Measurements from ENCODE around the gene EEF2K.
A peak's percentile ranks its signal among the peaks of the same experiment; 100 is the strongest.
"Not testable (repeated sequence)": the region's sequence is repeated elsewhere in the genome, so short reads cannot be mapped to it uniquely, and the experiment has no call there.

The EEF2K gene

DNA sequence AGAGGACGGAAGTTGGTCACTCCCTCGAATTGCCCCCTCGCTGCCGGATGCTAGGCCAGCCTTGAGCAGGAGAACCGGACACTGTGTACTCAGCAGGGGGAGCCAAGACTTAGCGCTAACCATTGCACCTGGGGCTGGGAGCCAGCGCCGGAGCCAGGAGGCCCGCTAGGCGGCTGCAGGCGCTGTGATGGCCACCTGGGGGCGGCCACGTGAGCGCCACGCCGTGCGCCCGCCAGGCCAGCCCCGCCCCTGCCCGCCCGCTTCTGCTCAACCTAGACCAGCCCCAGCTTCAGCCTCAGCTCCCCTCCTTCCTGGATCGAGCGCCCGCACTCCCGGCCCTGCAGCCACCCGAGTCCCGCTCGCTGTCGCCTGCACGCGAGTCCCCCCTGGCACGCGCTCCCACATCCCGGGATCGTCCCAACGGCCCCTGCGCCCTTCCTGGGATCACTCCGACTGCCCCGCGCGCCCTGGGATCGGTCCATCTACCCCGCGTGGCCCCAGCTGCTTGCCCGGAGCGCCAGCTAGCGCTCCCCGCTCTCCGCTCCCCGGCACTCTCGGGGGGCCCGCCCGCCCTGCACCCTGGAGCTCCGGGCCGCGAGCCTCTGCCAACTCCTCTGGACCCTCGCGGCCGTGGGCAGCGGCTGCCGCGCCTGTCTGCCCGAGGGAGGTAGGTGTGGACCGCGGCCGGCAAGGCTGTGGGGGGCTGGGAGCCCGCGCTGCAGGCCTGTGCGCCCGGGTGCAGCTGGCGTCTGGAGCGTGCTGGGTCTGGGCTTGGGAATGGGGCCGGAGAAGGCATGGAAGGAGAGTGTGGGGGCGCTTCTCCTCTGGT is at the start of gene EEF2K:
Gene EEF2K, plus strand, starts transcription at position 266 of the 829 bp plus-strand sequence. CDS start 19,452 bp downstream, outside the sequence.
- DNase-seq (ENCODE audit: low read depth) = peak; percentile 89

DNA sequence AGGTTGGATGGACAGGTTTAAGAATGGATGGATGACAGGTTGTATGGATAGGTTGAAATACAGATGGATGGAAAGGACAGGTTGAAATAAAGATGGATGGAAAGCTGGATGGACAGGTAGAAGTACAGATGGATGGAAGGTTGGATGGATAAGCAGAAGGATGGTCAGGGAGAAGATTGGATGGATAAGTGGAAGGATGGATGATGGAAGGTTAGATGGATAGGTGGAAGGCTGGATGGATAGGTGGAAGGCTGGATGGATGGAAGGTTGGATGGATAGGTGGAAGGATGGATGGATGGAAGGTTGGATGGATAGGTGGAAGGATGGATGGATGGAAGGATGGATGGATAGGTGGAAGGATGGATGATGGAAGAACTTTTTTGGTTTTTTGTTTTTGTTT is 44.7 kb upstream of the EEF2K start:
- no peak for DNase-seq (ENCODE audit: low read depth)

GRCh38 chr16:22161999-22162655 is 44.0 kb upstream of the EEF2K start, which contains the start of gene SDR42E2:
Gene SDR42E2, plus strand, starts transcription at chr16:22162506. Its CDS starts 3,077 bp downstream, at chr16:22165583.
- DNase-seq (ENCODE audit: low read depth) = peak; percentile 26

- no peak for DNase-seq (ENCODE audit: low read depth)
These were observed 43.4 kb upstream of the EEF2K start for GRCh38 chr16:22162656-22163009.

DNA sequence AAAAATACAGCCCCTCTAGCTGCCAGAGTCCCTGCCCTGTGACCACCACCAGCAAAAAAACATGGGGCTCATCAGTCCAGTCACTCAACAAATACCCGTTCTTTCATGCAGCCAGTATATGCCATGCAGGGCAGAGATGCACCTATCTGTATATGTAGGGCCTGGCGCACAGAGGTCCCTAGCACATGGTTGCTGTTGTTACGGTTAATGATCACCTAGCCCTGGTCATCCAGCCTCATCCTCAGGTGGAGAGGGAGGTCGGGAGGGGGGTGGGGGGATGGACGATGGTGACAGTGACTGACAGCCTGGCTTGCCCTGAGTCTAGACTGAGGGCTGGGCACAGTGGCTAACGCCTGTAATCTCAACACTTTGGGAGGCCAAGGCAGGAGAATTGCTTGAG is 42.3 kb upstream of the EEF2K start:
- no peak for DNase-seq (ENCODE audit: low read depth)

GRCh38 chr16:22164482-22164881 is 41.6 kb upstream of the EEF2K start:
- DNase-seq (ENCODE audit: low read depth) = no peak

GRCh38 chr16:22165508-22166285 is 40.4 kb upstream of the EEF2K start:
- no peak for DNase-seq (ENCODE audit: low read depth)

GRCh38 chr16:22171953-22172352 is 34.1 kb upstream of the EEF2K start:
- DNase-seq (ENCODE audit: low read depth) = no peak

GRCh38 chr16:22172642-22173041 is 33.4 kb upstream of the EEF2K start:
- DNase-seq (ENCODE audit: low read depth) = not testable (repeated sequence)

DNA sequence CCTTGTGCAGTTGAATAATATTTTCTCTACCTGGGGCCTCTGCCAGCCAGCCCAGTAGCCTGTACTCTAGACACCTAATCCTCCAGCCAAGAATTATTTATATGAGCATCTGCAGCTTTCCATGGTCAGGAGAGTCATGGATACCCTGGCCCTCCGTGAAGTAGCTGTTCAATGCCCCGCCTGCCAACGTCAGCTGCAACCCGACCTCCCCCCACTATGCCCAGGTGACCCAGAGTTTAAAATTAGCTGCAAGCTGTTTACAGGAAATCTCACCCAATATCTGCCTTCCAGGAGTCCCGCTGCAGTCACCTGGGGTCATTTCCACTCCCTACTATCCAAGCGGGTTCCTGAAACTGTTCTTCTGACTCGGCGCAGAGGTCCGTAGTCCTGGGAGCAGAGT is 31.4 kb upstream of the EEF2K start:
- no peak for DNase-seq (ENCODE audit: low read depth)

DNA sequence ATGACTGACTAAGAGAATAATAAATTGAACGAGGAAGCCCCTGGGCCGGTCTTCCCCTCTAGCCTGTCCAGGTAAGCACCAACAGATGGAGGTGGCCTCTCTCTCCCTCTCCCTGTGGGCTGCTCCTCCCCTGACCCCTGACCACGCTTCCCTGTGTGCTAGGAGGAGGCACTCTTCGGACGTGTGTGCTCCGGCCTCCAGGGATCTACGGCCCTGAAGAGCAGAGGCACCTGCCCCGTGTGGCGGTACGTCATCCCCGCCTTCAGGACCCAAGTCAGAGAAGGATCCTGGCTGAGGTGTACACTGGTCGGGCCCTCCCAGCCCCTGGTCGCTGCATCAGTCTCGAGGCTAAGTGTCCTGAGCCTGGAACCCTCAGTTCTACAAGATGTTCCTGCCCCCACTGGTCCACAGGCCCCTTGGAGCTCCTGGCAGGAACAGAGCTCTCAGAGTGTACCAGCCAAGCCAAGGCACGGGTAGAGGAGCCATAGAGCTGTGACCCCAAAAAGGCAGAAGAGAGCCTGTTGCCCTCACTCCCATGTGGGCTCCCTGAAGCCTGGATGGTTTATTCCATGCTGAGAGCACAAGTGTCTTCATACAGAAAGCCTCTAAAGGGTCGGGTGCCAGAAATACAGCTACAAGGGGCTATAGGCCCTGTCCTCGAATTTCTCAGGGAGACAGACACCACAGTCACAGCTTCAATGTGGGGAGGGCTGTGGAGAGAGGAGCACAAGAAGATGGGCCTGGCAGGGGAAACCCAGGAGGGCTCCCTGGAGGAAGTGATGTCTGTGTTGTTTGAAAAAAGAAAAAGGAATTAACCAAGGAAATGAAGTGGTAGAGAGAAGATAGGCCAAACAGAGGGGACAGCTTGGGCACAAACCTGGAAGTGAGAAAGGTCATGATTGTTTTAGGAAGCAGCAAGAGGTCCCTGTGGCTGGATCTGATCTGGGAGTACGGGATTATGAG is 27.8 kb upstream of the EEF2K start:
- DNase-seq (ENCODE audit: low read depth) = no peak

- DNase-seq (ENCODE audit: low read depth) = no peak
These were observed 24.7 kb upstream of the EEF2K start for GRCh38 chr16:22181426-22181825.

GRCh38 chr16:22181843-22182242 is 24.2 kb upstream of the EEF2K start:
- DNase-seq (ENCODE audit: low read depth) = no peak

- no peak for DNase-seq (ENCODE audit: low read depth)
These were observed 22.7 kb upstream of the EEF2K start for GRCh38 chr16:22183335-22183734.

GRCh38 chr16:22183901-22184614 is 22.0 kb upstream of the EEF2K start:
- DNase-seq (ENCODE audit: low read depth) = no peak

- no peak for DNase-seq (ENCODE audit: low read depth)
These were observed 21.5 kb upstream of the EEF2K start for GRCh38 chr16:22184615-22184968.

GRCh38 chr16:22186517-22186916 is 19.6 kb upstream of the EEF2K start:
- no peak for DNase-seq (ENCODE audit: low read depth)

GRCh38 chr16:22188267-22188594 is 17.8 kb upstream of the EEF2K start:
- no peak for DNase-seq (ENCODE audit: low read depth)

- peak; percentile 45 for DNase-seq (ENCODE audit: low read depth)
These were observed 17.3 kb upstream of the EEF2K start for GRCh38 chr16:22188595-22189442.

GRCh38 chr16:22189473-22190080 is 16.5 kb upstream of the EEF2K start:
- DNase-seq (ENCODE audit: low read depth) = no peak

Data from activated T-cell treated with anti-CD3 and anti-CD28 coated beads for 48 hours (primary cell).